ENCODE data around the gene CYP2S1. TPM values are rescaled to one million over a fixed set of nuclear protein-coding genes. Genes with fewer than 3 reads are reported as not detected.

CYP2S1 gene
- total and polyA plus RNA-seq, 9 of the 15 experiments (the other 6 are each of a cell fraction or from before 2014, with no cell fraction given) = 0.07 to 1.9 (median 0.41) TPM

- TF ChIP-seq, protein P1, sequence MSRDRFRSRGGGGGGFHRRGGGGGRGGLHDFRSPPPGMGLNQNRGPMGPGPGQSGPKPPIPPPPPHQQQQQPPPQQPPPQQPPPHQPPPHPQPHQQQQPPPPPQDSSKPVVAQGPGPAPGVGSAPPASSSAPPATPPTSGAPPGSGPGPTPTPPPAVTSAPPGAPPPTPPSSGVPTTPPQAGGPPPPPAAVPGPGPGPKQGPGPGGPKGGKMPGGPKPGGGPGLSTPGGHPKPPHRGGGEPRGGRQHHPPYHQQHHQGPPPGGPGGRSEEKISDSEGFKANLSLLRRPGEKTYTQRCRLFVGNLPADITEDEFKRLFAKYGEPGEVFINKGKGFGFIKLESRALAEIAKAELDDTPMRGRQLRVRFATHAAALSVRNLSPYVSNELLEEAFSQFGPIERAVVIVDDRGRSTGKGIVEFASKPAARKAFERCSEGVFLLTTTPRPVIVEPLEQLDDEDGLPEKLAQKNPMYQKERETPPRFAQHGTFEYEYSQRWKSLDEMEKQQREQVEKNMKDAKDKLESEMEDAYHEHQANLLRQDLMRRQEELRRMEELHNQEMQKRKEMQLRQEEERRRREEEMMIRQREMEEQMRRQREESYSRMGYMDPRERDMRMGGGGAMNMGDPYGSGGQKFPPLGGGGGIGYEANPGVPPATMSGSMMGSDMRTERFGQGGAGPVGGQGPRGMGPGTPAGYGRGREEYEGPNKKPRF (IDR thresholded peaks at IDR 0.05; ENCODE audit: low read depth, low read length) = no peak
- no peak; the same call in 1 of the 2 replicates for TF ChIP-seq LCOR (CRISPR knock-in tag; IDR thresholded peaks at IDR 0.05)
- no peak for TF ChIP-seq XRCC3 (IDR thresholded peaks at IDR 0.05)
- TF ChIP-seq, protein P2, sequence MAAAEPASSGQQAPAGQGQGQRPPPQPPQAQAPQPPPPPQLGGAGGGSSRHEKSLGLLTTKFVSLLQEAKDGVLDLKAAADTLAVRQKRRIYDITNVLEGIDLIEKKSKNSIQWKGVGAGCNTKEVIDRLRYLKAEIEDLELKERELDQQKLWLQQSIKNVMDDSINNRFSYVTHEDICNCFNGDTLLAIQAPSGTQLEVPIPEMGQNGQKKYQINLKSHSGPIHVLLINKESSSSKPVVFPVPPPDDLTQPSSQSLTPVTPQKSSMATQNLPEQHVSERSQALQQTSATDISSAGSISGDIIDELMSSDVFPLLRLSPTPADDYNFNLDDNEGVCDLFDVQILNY (CRISPR knock-in tag; IDR thresholded peaks at IDR 0.05) = no peak
- TF ChIP-seq, protein P3, sequence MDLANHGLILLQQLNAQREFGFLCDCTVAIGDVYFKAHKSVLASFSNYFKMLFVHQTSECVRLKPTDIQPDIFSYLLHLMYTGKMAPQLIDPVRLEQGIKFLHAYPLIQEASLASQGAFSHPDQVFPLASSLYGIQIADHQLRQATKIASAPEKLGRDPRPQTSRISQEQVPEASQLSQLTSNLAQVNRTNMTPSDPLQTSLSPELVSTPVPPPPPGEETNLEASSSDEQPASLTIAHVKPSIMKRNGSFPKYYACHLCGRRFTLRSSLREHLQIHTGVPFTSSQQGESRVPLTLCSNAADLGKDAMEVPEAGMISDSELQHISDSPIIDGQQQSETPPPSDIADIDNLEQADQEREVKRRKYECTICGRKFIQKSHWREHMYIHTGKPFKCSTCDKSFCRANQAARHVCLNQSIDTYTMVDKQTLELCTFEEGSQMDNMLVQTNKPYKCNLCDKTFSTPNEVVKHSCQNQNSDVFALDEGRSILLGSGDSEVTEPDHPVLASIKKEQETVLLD (IDR thresholded peaks at IDR 0.05) = peak; percentile 83
- TF ChIP-seq KLF10 (CRISPR knock-in tag; IDR thresholded peaks at IDR 0.05) = no peak
- TF ChIP-seq ETV6 (IDR thresholded peaks at IDR 0.05; ENCODE audit: borderline replicate concordance in 1 of 2, low read depth in 2 of 2, low read length in 1 of 2) = 0 out of 4 replicates have a peak, but pooled peaks of 1 of the 2 experiments have one; percentile 8
- TF ChIP-seq ETV6 (CRISPR knock-in tag; IDR thresholded peaks at IDR 0.05; ENCODE audit: borderline replicate concordance) = no peak
- no peak for TF ChIP-seq TCF7 (IDR thresholded peaks at IDR 0.05; ENCODE audit: borderline replicate concordance)
- TF ChIP-seq RBBP5 (IDR thresholded peaks at IDR 0.05; ENCODE audit: borderline replicate concordance, insufficient read depth, low read length, poor library complexity, severe bottlenecking) = peak; percentile 46
- TF ChIP-seq, protein P4, sequence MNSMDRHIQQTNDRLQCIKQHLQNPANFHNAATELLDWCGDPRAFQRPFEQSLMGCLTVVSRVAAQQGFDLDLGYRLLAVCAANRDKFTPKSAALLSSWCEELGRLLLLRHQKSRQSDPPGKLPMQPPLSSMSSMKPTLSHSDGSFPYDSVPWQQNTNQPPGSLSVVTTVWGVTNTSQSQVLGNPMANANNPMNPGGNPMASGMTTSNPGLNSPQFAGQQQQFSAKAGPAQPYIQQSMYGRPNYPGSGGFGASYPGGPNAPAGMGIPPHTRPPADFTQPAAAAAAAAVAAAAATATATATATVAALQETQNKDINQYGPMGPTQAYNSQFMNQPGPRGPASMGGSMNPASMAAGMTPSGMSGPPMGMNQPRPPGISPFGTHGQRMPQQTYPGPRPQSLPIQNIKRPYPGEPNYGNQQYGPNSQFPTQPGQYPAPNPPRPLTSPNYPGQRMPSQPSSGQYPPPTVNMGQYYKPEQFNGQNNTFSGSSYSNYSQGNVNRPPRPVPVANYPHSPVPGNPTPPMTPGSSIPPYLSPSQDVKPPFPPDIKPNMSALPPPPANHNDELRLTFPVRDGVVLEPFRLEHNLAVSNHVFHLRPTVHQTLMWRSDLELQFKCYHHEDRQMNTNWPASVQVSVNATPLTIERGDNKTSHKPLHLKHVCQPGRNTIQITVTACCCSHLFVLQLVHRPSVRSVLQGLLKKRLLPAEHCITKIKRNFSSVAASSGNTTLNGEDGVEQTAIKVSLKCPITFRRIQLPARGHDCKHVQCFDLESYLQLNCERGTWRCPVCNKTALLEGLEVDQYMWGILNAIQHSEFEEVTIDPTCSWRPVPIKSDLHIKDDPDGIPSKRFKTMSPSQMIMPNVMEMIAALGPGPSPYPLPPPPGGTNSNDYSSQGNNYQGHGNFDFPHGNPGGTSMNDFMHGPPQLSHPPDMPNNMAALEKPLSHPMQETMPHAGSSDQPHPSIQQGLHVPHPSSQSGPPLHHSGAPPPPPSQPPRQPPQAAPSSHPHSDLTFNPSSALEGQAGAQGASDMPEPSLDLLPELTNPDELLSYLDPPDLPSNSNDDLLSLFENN (IDR thresholded peaks at IDR 0.05; ENCODE audit: low read depth in 2 of 2, low read length in 2 of 2) = 0 out of 4 replicates have a peak, but pooled peaks of 1 of the 2 experiments have one; percentile 15
- TF ChIP-seq BHLHE40 (IDR thresholded peaks at IDR 0.05; ENCODE audit: low read length) = peak; percentile 47
- TF ChIP-seq, protein P5, sequence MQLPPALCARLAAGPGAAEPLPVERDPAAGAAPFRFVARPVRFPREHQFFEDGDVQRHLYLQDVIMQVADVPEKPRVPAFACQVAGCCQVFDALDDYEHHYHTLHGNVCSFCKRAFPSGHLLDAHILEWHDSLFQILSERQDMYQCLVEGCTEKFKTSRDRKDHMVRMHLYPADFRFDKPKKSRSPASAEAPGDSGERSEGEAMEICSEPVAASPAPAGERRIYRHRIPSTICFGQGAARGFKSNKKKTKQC (CRISPR knock-in tag; IDR thresholded peaks at IDR 0.05) = no peak
- TF ChIP-seq GABPB1 (CRISPR knock-in tag; IDR thresholded peaks at IDR 0.05) = peak; percentile 75
- TF ChIP-seq ZNF57 (CRISPR knock-in tag; IDR thresholded peaks at IDR 0.05) = no peak
- peak; percentile 47 for TF ChIP-seq BCOR (IDR thresholded peaks at IDR 0.05)
These were observed 32.4 kb downstream of the CYP2S1 start (continued) for GRCh38 chr19:41225238-41226052.
